GM23338 (cell line): Measurements from ENCODE around the gene PLXNA2.

Source experiments
- CTCF ChIP-seq, 2 experiments: fragments of 200-600 bp in 1 of 2; sonication (generic) in 1 of 2; conservative IDR thresholded peaks; 2 replicates each; pipeline versions ENCODE4 v1.5.1 to v1.6.1; 2016 to 2017; ENCODE audit warnings: antibody characterized with exemption in 2 of 2, low read depth in 2 of 2, mild to moderate bottlenecking in 2 of 2, moderate library complexity in 1 of 2
- EZH2 ChIP-seq: fragments of 200-600 bp; sonication (generic); IDR thresholded peaks from one replicate; pipeline ENCODE4 v1.8.0; 2017; ENCODE audit warnings: antibody characterized with exemption, mild to moderate bottlenecking, low read depth; ENCODE audit not compliant: unreplicated experiment
- EZH2phosphoT487 ChIP-seq: fragments of 200-600 bp; sonication (generic); IDR thresholded peaks from one replicate; pipeline ENCODE4 v1.8.1; 2018; ENCODE audit warnings: antibody characterized with exemption; ENCODE audit not compliant: unreplicated experiment
- POLR2AphosphoS5 ChIP-seq: IDR thresholded peaks from 2 replicates; pipeline ENCODE4 v1.6.1; 2016; ENCODE audit warnings: antibody characterized with exemption, low read depth

GRCh38 chr1:208161005-208161404 is 83.2 kb downstream of the PLXNA2 start:
- TF ChIP-seq CTCF (conservative IDR thresholded peaks at IDR 0.05; ENCODE audit: low read depth in 2 of 2) = no peak
- TF ChIP-seq EZH2phosphoT487 = no peak
- TF ChIP-seq EZH2 = no peak
- TF ChIP-seq POLR2AphosphoS5 = no peak
